ENCODE results near the gene LILRB3. TPM values are rescaled to one million over a fixed set of nuclear protein-coding genes. Genes with fewer than 3 reads are reported as not detected.
"Not testable (repeated sequence)": the region's sequence is repeated elsewhere in the genome, so short reads cannot be mapped to it uniquely, and the experiment has no call there.

LILRB3 gene
- total RNA-seq, 4 donors from 2014 or later: 7.8 to 18.8 (median 8.3) TPM; not detected in 1

GRCh38 chr19:54173359-54173699 is 49.5 kb downstream of the LILRB3 start:
- TF ChIP-seq CTCF (IDR thresholded peaks at IDR 0.05) (no peak), POLR2A (IDR thresholded peaks at IDR 0.05) (no peak)
- no peaks in the 10 kb centered on the region for H3K9me3 ChIP-seq
- H3K27ac ChIP-seq: peak overlapping the region in 3 of 4 donors; percentile 65 to 87 (median 73)
- peak overlapping the region in 3 of 4 donors; percentile 50 to 65 (median 51) for H3K4me3 ChIP-seq
- WGBS, 2 donors: 15 to 40% methylated on average over 3 to 8 of the region's 15 CpGs
- peaks cover 0 to 4% (median 0%) of the 10 kb centered on the region in 4 donors for H3K27me3 ChIP-seq
- no peak for DNase-seq
- peaks cover 0 to 20% (median 0%) of the 10 kb centered on the region in 3 donors for H3K36me3 ChIP-seq
- intact Hi-C loops (cut with DNase I): no loop called here
- peaks cover 7 to 29% (median 9%) of the 10 kb centered on the region in 3 donors for H3K4me1 ChIP-seq

- H3K4me1 ChIP-seq: peaks cover 8 to 33% (median 11%) of the 10 kb centered on the region in 3 donors
- H3K27me3 ChIP-seq: peaks cover 0 to 4% (median 0%) of the 10 kb centered on the region in 4 donors
- intact Hi-C loops (cut with DNase I): no loop called here
- H3K4me3 ChIP-seq: peak within 1 kb of the TSS; percentile 26 to 65 (median 50)
- H3K36me3 ChIP-seq: peaks cover 0 to 16% (median 0%) of the 10 kb centered on the region in 3 donors
- WGBS, 2 donors: 6 to 26% methylated on average over 3 to 11 of the region's 13 CpGs
- DNase-seq: no peak
- H3K9me3 ChIP-seq: no peaks in the 10 kb centered on the region
- TF ChIP-seq CTCF (IDR thresholded peaks at IDR 0.05) (peak in 4 of 6 experiments; percentile 35 to 55 (median 42)), POLR2A (IDR thresholded peaks at IDR 0.05) (no peak)
- H3K27ac ChIP-seq: peak within 1 kb of the TSS; percentile 51 to 87 (median 69)
Measured at GRCh38 chr19:54172471-54173358, 50.1 kb downstream of the LILRB3 start, which contains the start of gene TMC4. Gene TMC4, minus strand, starts transcription at chr19:54173160. Its CDS starts 43 bp downstream, at chr19:54173117.

DNA sequence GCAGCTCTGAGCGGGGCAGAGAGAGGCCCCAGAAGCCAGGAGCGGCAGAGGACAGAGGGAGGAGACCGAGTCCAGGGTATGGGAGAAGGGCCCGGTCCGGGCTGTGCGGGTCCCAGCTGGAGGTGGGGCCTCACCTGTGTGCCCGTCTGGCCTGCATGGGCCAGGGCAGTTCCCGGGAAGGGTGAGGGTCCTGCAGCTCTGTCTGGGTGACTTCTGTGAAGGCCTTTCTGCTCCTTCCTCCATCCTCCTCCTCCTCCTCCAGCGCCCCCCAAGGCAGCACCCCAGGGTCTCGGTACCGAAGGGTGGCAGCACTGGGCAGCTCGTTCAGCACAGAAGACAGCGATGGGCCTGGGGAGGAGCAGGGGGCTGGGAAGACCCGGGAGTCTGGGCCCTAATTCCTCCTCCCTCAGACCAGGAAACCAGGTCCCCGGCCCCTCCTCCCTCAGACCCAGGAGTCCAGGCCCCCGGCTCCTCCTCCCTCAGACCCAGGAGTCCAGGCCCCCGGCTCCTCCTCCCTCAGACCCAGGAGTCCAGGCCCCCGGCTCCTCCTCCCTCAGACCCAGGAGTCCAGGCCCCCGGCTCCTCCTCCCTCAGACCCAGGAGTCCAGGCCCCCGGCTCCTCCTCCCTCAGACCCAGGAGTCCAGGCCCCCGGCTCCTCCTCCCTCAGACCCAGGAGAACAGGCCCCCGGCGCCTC is 50.9 kb downstream of the LILRB3 start:
- H3K27ac ChIP-seq: peak overlapping the region in 3 of 4 donors; percentile 14 to 73 (median 38)
- H3K27me3 ChIP-seq; DNase-seq; intact Hi-C loops (cut with DNase I); H3K9me3 ChIP-seq: not testable (repeated sequence)
- H3K4me1 ChIP-seq: peaks cover 8 to 33% (median 11%) of the 10 kb centered on the region in 3 donors
- peaks cover 0 to 16% (median 0%) of the 10 kb centered on the region in 3 donors for H3K36me3 ChIP-seq
- 66 to 70% methylated on average over 8 of the region's 23 CpGs for WGBS, 2 donors
- peak overlapping the region in 3 of 4 donors; percentile 50 to 65 (median 51) for H3K4me3 ChIP-seq

GRCh38 chr19:54169149-54169740 is 53.6 kb downstream of the LILRB3 start:
- Histone ChIP-seq H3K9me3 (no peaks in the 10 kb centered on the region), H3K4me1 (peaks cover 17 to 42% (median 17%) of the 10 kb centered on the region in 3 donors), H3K27ac (no peak overlapping the region), H3K4me3 (no peak overlapping the region), H3K27me3 (peaks cover 0 to 25% (median 0%) of the 10 kb centered on the region in 4 donors), H3K36me3 (no peaks in the 10 kb centered on the region)
- intact Hi-C loops (cut with DNase I): loop anchor here (10.0 kb wide), 1 partner anchor 66 kb away; no protein-coding TSS in a partner anchor
- WGBS, 2 donors: 79% methylated on average over 12 to 14 of the region's 21 CpGs
- no peak for TF ChIP-seq POLR2A (IDR thresholded peaks at IDR 0.05)
- DNase-seq: no peak

DNA sequence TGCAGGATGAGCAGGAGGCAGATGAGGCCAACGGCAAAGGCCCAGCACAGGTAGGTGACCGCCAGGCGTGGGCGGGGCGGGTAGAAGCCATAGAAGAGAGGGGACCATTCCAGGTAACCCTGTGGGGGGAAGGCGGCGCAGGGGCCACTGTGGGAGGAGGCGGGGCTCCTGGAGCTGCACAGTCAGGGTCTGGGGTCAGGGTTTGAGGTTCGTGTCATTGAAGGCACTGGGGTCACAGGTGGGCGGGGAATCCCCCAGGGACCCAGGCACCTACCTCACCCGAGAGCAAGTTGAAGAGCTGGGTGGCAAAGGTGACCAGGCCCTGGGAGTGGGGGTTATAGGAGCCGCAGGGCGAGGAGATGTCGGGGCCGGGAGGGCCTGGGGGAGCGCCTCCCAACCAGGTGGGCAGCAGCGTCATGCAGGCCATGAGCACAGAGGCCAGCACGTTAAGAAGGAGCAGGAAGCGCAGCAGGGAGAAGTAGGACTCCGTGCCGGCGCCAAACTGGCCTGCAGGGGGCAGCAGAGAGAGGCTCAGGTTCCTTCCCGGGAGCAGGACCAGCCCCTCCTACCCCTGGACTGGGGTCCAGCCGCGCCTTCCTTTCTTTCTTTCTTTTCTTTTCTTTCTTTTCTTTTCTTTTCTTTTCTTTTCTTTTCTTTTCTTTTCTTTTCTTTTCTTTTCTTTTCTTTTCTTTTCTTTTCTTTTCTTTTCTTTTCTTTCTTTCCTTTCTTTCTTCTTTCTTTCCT is 54.5 kb downstream of the LILRB3 start:
- TF ChIP-seq CTCF (IDR thresholded peaks at IDR 0.05) (peak; percentile 75 to 89 (median 79)), POLR2A (IDR thresholded peaks at IDR 0.05) (no peak)
- H3K9me3 ChIP-seq: no peaks in the 10 kb centered on the region
- peaks cover 0 to 27% (median 0%) of the 10 kb centered on the region in 4 donors for H3K27me3 ChIP-seq
- no peak for DNase-seq
- peaks cover 16 to 37% (median 17%) of the 10 kb centered on the region in 3 donors for H3K4me1 ChIP-seq
- no peak overlapping the region for H3K27ac ChIP-seq
- H3K36me3 ChIP-seq: no peaks in the 10 kb centered on the region
- intact Hi-C loops (cut with DNase I): loop anchor here (10.0 kb wide), 1 partner anchor 66 kb away; no protein-coding TSS in a partner anchor
- WGBS, 2 donors: 25 to 26% methylated on average over 18 to 23 of the region's 25 CpGs
- no peak overlapping the region for H3K4me3 ChIP-seq

Small RNA genes within 50 kb of the gene (small RNA-seq; reads per million reads assigned to genes)
- 0 reads per million in 4 donors for gene RNU6-1307P

Other genes starting within 250 kb of the LILRB3 start
- 1 to 10 TPM in 1 of 4 donors, not detected in 3; 1.4 TPM for gene CACNG6, start 231.4 kb downstream of the LILRB3 start, total RNA-seq
- gene VSTM1, start 159.1 kb downstream of the LILRB3 start, total RNA-seq: not detected
- gene TARM1, start 141.6 kb downstream of the LILRB3 start, total RNA-seq: not detected
- gene OSCAR, start 122.2 kb downstream of the LILRB3 start, total RNA-seq: 1 to 10 TPM in 2 of 4 donors, under 1 TPM in 1, not detected in 1; 0.70 to 1.6 (median 1.3) TPM
- gene NDUFA3, start 120.2 kb downstream of the LILRB3 start, total RNA-seq: 10 to 100 TPM; 20.9 to 29.5 (median 25.4) TPM
- gene TFPT, start 107.3 kb downstream of the LILRB3 start, total RNA-seq: 1 to 10 TPM; 6.1 to 9.0 (median 7.4) TPM
- gene PRPF31, start 107.3 kb downstream of the LILRB3 start, total RNA-seq: 10 to 100 TPM; 41.8 to 49.2 (median 43.2) TPM
- 10 to 100 TPM; 18.0 to 27.9 (median 18.7) TPM for gene CNOT3, start 85.2 kb downstream of the LILRB3 start, total RNA-seq
- gene LENG1, start 63.3 kb downstream of the LILRB3 start, total RNA-seq: 1 to 10 TPM; 1.7 to 4.7 (median 4.3) TPM
- gene TMC4, start 49.8 kb downstream of the LILRB3 start, total RNA-seq: 10 to 100 TPM in 3 of 4 donors, 1 to 10 TPM in 1; 4.0 to 45.6 (median 17.5) TPM
- gene MBOAT7, start 33.4 kb downstream of the LILRB3 start, total RNA-seq: 10 to 100 TPM; 32.2 to 56.2 (median 40.8) TPM
- 10 to 100 TPM; 56.1 to 70.9 (median 64.4) TPM for gene TSEN34, start 31.7 kb downstream of the LILRB3 start, total RNA-seq
- gene RPS9, start 22.1 kb downstream of the LILRB3 start, total RNA-seq: 1,000 to 10,000 TPM; 1,466 to 2,803 (median 2,105) TPM
- 1 to 10 TPM in 1 of 4 donors, under 1 TPM in 2, not detected in 1; 0.53 to 1.7 (median 0.95) TPM for gene LILRA6, start 19.8 kb upstream of the LILRB3 start, total RNA-seq
- gene LILRB5, start 34.3 kb upstream of the LILRB3 start, total RNA-seq: 1 to 10 TPM in 3 of 4 donors, not detected in 1; 1.4 to 9.3 (median 5.8) TPM
- 1 to 10 TPM in 2 of 4 donors, under 1 TPM in 1, not detected in 1; 0.40 to 1.9 (median 1.0) TPM for gene LILRB2, start 58.1 kb upstream of the LILRB3 start, total RNA-seq
- gene LILRA5, start 90.2 kb upstream of the LILRB3 start, total RNA-seq: 1 to 10 TPM in 1 of 4 donors, under 1 TPM in 2, not detected in 1; 0.38 to 1.4 (median 0.70) TPM
- under 1 TPM in 1 of 4 donors, not detected in 3; 0.19 TPM for gene LILRA4, start 116.2 kb upstream of the LILRB3 start, total RNA-seq
- gene LAIR1, start 141.9 kb upstream of the LILRB3 start, total RNA-seq: 10 to 100 TPM in 2 of 4 donors, 1 to 10 TPM in 1, under 1 TPM in 1; 0.57 to 11.4 (median 6.1) TPM
- gene TTYH1, start 192.5 kb upstream of the LILRB3 start, total RNA-seq: 1 to 10 TPM in 2 of 4 donors, under 1 TPM in 1, not detected in 1; 0.44 to 4.4 (median 2.0) TPM
- 10 to 100 TPM; 22.9 to 95.2 (median 49.6) TPM for gene LENG8, start 226.2 kb upstream of the LILRB3 start, total RNA-seq
- gene LENG9, start 240.8 kb upstream of the LILRB3 start, total RNA-seq: 10 to 100 TPM in 2 of 4 donors, 1 to 10 TPM in 2; 8.1 to 13.1 (median 10.1) TPM

All from esophagus squamous epithelium (tissue), 5 donors.